ENCODE results near the gene PHF20.
"Not testable (repeated sequence)": the region's sequence is repeated elsewhere in the genome, so short reads cannot be mapped to it uniquely, and the experiment has no call there.

Gene PHF20

GRCh38 chr20:35830264-35830663, 58.4 kb downstream of the PHF20 start:
- H3K27ac ChIP-seq = no peak overlapping the region
- no peak for DNase-seq (ENCODE audit: low read depth, low spot score)

- DNase-seq (ENCODE audit: low read depth, low spot score) = no peak
- no peak overlapping the region for H3K27ac ChIP-seq
Observed at GRCh38 chr20:35831029-35831428, 59.2 kb downstream of the PHF20 start.

- H3K27ac ChIP-seq = no peak overlapping the region
- DNase-seq (ENCODE audit: low read depth, low spot score) = no peak
Observed at GRCh38 chr20:35831971-35832370, 60.2 kb downstream of the PHF20 start.

- DNase-seq (ENCODE audit: low read depth, low spot score) = no peak
- H3K27ac ChIP-seq = no peak overlapping the region
Observed at GRCh38 chr20:35833241-35833640, 61.4 kb downstream of the PHF20 start.

- H3K27ac ChIP-seq = no peak overlapping the region
- DNase-seq (ENCODE audit: low read depth, low spot score) = no peak
Observed at GRCh38 chr20:35837577-35838195, 65.9 kb downstream of the PHF20 start.

GRCh38 chr20:35838205-35838604, 66.4 kb downstream of the PHF20 start:
- no peak for DNase-seq (ENCODE audit: low read depth, low spot score)
- H3K27ac ChIP-seq = no peak overlapping the region

- DNase-seq (ENCODE audit: low read depth, low spot score) = no peak
- no peak overlapping the region for H3K27ac ChIP-seq
Observed at GRCh38 chr20:35839904-35840303, 68.1 kb downstream of the PHF20 start.

- H3K27ac ChIP-seq = no peak overlapping the region
- no peak for DNase-seq (ENCODE audit: low read depth, low spot score)
Observed at GRCh38 chr20:35840421-35840820, 68.6 kb downstream of the PHF20 start.

GRCh38 chr20:35842361-35842760, 70.5 kb downstream of the PHF20 start:
- DNase-seq (ENCODE audit: low read depth, low spot score) = no peak
- H3K27ac ChIP-seq = no peak overlapping the region

- H3K27ac ChIP-seq; DNase-seq (ENCODE audit: low read depth, low spot score): not testable (repeated sequence)
Observed at GRCh38 chr20:35843894-35844293, 72.1 kb downstream of the PHF20 start.

- peak overlapping the region; percentile 16 for H3K27ac ChIP-seq
- peak; percentile 57 for DNase-seq (ENCODE audit: low read depth, low spot score)
Observed at GRCh38 chr20:35845561-35845960, 73.7 kb downstream of the PHF20 start.

- no peak overlapping the region for H3K27ac ChIP-seq
Observed at GRCh38 chr20:35849706-35850105, 77.9 kb downstream of the PHF20 start.

GRCh38 chr20:35851659-35852058, 79.8 kb downstream of the PHF20 start:
- DNase-seq (ENCODE audit: low read depth, low spot score); H3K27ac ChIP-seq: not testable (repeated sequence)

More at GRCh38 chr20:35849706-35850105, 77.9 kb downstream of the PHF20 start:
- no peak for DNase-seq (ENCODE audit: low read depth, low spot score)

GRCh38 chr20:35854713-35855348, 83.0 kb downstream of the PHF20 start:
- no peak for DNase-seq (ENCODE audit: low read depth, low spot score)

GRCh38 chr20:35855641-35856040, 83.8 kb downstream of the PHF20 start:
- not testable (repeated sequence) for H3K27ac ChIP-seq; DNase-seq (ENCODE audit: low read depth, low spot score)

More at GRCh38 chr20:35854713-35855348, 83.0 kb downstream of the PHF20 start:
- H3K27ac ChIP-seq = peak overlapping the region; percentile 46

GRCh38 chr20:35856866-35857265, 85.1 kb downstream of the PHF20 start:
- no peak overlapping the region for H3K27ac ChIP-seq
- no peak for DNase-seq (ENCODE audit: low read depth, low spot score)

GRCh38 chr20:35866418-35867202, 94.8 kb downstream of the PHF20 start:
- no peak overlapping the region for H3K27ac ChIP-seq
- DNase-seq (ENCODE audit: low read depth, low spot score) = no peak

- H3K27ac ChIP-seq = peak overlapping the region; percentile 78
- DNase-seq (ENCODE audit: low read depth, low spot score) = no peak
Observed at GRCh38 chr20:35870541-35871258, 98.9 kb downstream of the PHF20 start.

GRCh38 chr20:35871259-35871771, 99.5 kb downstream of the PHF20 start:
- DNase-seq (ENCODE audit: low read depth, low spot score) = no peak
- peak overlapping the region; percentile 78 for H3K27ac ChIP-seq

GRCh38 chr20:35876033-35876320, 104.2 kb downstream of the PHF20 start:
- DNase-seq (ENCODE audit: low read depth, low spot score) = no peak
- H3K27ac ChIP-seq = peak overlapping the region; percentile 79

- DNase-seq (ENCODE audit: low read depth, low spot score) = no peak
- H3K27ac ChIP-seq = no peak overlapping the region
Observed at GRCh38 chr20:35877611-35878010, 105.8 kb downstream of the PHF20 start.

Measured in epithelial cell of prostate (primary cell).